Mesendoderm (in vitro differentiated cells): ENCODE data around the gene PYGB.
A peak's percentile ranks its signal among the peaks of the same experiment; 100 is the strongest.

ENCODE experiments used
- DNase-seq: peaks from one replicate; pipeline ENCODE4 v3.0.0; 2013
- H2AK5ac ChIP-seq: 2 replicates; pipeline ENCODE4 v1.6.1; 2013; ENCODE audit warnings: low read length, inconsistent platforms
- H2BK120ac ChIP-seq: 2 replicates; pipeline ENCODE4 v1.6.1; 2013; ENCODE audit warnings: low read depth, mild to moderate bottlenecking, low read length, moderate library complexity, mixed read lengths
- H2BK15ac ChIP-seq: replicated peaks from 2 replicates; pipeline ENCODE4 v1.6.1; 2013; ENCODE audit warnings: low read depth, mild to moderate bottlenecking, moderate library complexity
- H2BK5ac ChIP-seq: 2 replicates; pipeline ENCODE4 v1.6.1; 2013; ENCODE audit warnings: low read length, inconsistent platforms
- H3K18ac ChIP-seq: 2 replicates; pipeline ENCODE4 v1.6.1; 2013; ENCODE audit warnings: mild to moderate bottlenecking, low read length, mixed read lengths
- H3K23ac ChIP-seq: one replicate; pipeline ENCODE4 v1.6.1; 2013; ENCODE audit warnings: low read length
- H3K27ac ChIP-seq: 2 replicates; pipeline ENCODE4 v1.5.1; 2013; ENCODE audit warnings: low read depth, mild to moderate bottlenecking, inconsistent platforms, low read length, moderate library complexity
- H3K27me3 ChIP-seq: 2 replicates; pipeline ENCODE4 v1.6.1; 2013; ENCODE audit warnings: low read length, control low read depth, mild to moderate bottlenecking, inconsistent platforms; ENCODE audit not compliant: insufficient read depth, poor library complexity
- H3K36me3 ChIP-seq: 2 replicates; pipeline ENCODE4 v1.6.1; 2013; ENCODE audit warnings: low read length, inconsistent platforms; ENCODE audit not compliant: control insufficient read depth, insufficient read depth
- H3K4ac ChIP-seq: one replicate; pipeline ENCODE4 v1.6.1; 2013; ENCODE audit warnings: low read depth, mild to moderate bottlenecking, low read length, moderate library complexity
- H3K4me1 ChIP-seq: 2 replicates; pipeline ENCODE4 v1.6.1; 2013; ENCODE audit warnings: low read depth, low read length, inconsistent platforms; ENCODE audit not compliant: control insufficient read depth
- H3K4me2 ChIP-seq: 2 replicates; pipeline ENCODE4 v1.6.1; 2013; ENCODE audit warnings: low read length
- H3K4me3 ChIP-seq: 2 replicates; pipeline ENCODE4 v1.5.1; 2013; ENCODE audit warnings: mild to moderate bottlenecking, low read length
- H3K56ac ChIP-seq: one replicate; pipeline ENCODE4 v1.6.1; 2013; ENCODE audit warnings: low read length
- H3K79me1 ChIP-seq: 2 replicates; pipeline ENCODE4 v1.6.1; 2013; ENCODE audit warnings: low read length, inconsistent platforms
- H3K79me2 ChIP-seq: 2 replicates; pipeline ENCODE4 v1.6.1; 2013; ENCODE audit warnings: mild to moderate bottlenecking, low read length; ENCODE audit not compliant: control insufficient read depth, insufficient read depth
- H3K9ac ChIP-seq: 2 replicates; pipeline ENCODE4 v1.6.1; 2013; ENCODE audit warnings: low read length, inconsistent platforms
- H4K5ac ChIP-seq: one replicate; pipeline ENCODE4 v1.6.1; 2013; ENCODE audit warnings: low read length
- H4K8ac ChIP-seq: one replicate; pipeline ENCODE4 v1.6.1; 2013; ENCODE audit warnings: low read depth, mild to moderate bottlenecking, control low read depth, low read length, moderate library complexity
- WGBS: extraction: QIAGEN DNeasy Blood & Tissue Kit; methylation state at CpG from one replicate; pipeline ENCODE4 v1.1.7; 2013; ENCODE audit warnings: low lambda C conversion rate, missing lambda C conversion rate; ENCODE audit not compliant: insufficient coverage; ENCODE audit errors: extremely low coverage; 5-methylcytosine and 5-hydroxymethylcytosine counted together

Gene PYGB

GRCh38 chr20:25243416-25243979, 4.4 kb upstream of the PYGB start:
- Histone ChIP-seq H3K23ac (no peak overlapping the region), H3K79me2 (no peaks in the 10 kb centered on the region), H2BK15ac (no peak overlapping the region), H3K4me2 (no peak overlapping the region), H3K79me1 (no peaks in the 10 kb centered on the region), H3K4ac (no peak overlapping the region), H2AK5ac (no peak overlapping the region), H3K4me3 (no peak overlapping the region), H3K9ac (no peak overlapping the region), H4K5ac (no peak overlapping the region), H3K27me3 (no peaks in the 10 kb centered on the region), H3K27ac (no peak overlapping the region), H2BK5ac (no peak overlapping the region), H3K4me1 (no peaks in the 10 kb centered on the region), H3K18ac (no peak overlapping the region), H2BK120ac (no peak overlapping the region), H3K56ac (no peak overlapping the region), H3K36me3 (no peaks in the 10 kb centered on the region), H4K8ac (no peak overlapping the region)
- no peak for DNase-seq

DNA sequence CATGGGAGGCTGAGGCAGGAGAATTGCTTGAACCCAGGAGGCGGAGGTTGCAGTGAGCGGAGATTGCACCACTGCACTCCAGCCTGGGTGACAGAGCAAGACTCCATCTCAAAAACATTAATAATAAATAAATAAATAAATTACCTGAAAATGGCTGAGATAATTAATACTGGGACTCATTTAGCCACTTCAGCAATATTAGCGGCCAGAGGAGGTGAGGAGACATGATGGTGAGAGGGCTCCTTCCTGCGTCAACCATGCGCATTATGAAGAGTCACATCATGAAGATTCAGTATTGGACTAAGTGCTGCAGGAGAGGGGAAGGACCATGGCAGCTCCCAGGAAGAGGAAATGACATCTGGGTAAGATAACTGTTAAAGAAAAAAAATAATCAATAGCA, 2.9 kb upstream of the PYGB start:
- no peak overlapping the region for H2AK5ac ChIP-seq
- no peak overlapping the region for H3K4me3 ChIP-seq
- H2BK15ac ChIP-seq = no peak overlapping the region
- WGBS = no CpG with 5 or more reads among the region's 5 CpGs
- no peak overlapping the region for H4K5ac ChIP-seq
- no peak overlapping the region for H3K9ac ChIP-seq
- peaks cover 2% of the 10 kb centered on the region for H3K79me1 ChIP-seq
- no peak overlapping the region for H2BK120ac ChIP-seq
- H4K8ac ChIP-seq = no peak overlapping the region
- no peak overlapping the region for H3K4me2 ChIP-seq
- peaks cover 4% of the 10 kb centered on the region for H3K79me2 ChIP-seq
- no peak overlapping the region for H2BK5ac ChIP-seq
- H3K18ac ChIP-seq = no peak overlapping the region
- no peak overlapping the region for H3K4ac ChIP-seq
- DNase-seq = no peak
- H3K23ac ChIP-seq = no peak overlapping the region
- H3K27ac ChIP-seq = no peak overlapping the region
- H3K4me1 ChIP-seq = peaks cover 2% of the 10 kb centered on the region
- no peak overlapping the region for H3K56ac ChIP-seq
- H3K36me3 ChIP-seq = no peaks in the 10 kb centered on the region
- no peaks in the 10 kb centered on the region for H3K27me3 ChIP-seq

DNA sequence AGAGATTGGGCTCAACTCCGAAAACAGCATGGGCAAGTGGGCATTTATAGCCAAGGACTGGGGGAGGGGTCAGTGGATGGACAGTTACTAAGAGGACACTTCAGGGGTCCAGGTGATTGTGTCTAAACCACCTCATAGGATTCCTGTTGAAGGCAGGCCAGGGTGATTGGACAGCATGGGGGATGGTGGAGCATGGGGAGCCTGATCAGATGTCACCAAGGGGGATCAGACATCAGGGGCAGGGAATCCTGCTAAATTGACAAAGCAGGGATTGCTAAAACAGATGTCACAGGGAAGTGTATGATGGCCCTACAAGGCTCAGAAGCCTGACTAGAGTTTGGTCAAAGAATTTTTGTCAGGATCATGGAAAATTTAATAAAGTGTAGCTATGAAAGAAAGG, 2.4 kb upstream of the PYGB start:
- Histone ChIP-seq H4K8ac (no peak overlapping the region), H3K4me3 (no peak overlapping the region), H3K27ac (no peak overlapping the region), H3K23ac (no peak overlapping the region), H3K18ac (no peak overlapping the region), H3K36me3 (no peaks in the 10 kb centered on the region), H2BK120ac (no peak overlapping the region), H2BK5ac (no peak overlapping the region), H3K4me2 (no peak overlapping the region), H3K4ac (no peak overlapping the region), H2BK15ac (no peak overlapping the region), H3K79me2 (peaks cover 9% of the 10 kb centered on the region), H3K56ac (no peak overlapping the region), H3K27me3 (no peaks in the 10 kb centered on the region), H4K5ac (no peak overlapping the region), H2AK5ac (no peak overlapping the region), H3K9ac (no peak overlapping the region), H3K4me1 (peaks cover 2% of the 10 kb centered on the region), H3K79me1 (peaks cover 6% of the 10 kb centered on the region)
- no CpG with 5 or more reads among the region's 1 CpG for WGBS
- no peak for DNase-seq

DNA sequence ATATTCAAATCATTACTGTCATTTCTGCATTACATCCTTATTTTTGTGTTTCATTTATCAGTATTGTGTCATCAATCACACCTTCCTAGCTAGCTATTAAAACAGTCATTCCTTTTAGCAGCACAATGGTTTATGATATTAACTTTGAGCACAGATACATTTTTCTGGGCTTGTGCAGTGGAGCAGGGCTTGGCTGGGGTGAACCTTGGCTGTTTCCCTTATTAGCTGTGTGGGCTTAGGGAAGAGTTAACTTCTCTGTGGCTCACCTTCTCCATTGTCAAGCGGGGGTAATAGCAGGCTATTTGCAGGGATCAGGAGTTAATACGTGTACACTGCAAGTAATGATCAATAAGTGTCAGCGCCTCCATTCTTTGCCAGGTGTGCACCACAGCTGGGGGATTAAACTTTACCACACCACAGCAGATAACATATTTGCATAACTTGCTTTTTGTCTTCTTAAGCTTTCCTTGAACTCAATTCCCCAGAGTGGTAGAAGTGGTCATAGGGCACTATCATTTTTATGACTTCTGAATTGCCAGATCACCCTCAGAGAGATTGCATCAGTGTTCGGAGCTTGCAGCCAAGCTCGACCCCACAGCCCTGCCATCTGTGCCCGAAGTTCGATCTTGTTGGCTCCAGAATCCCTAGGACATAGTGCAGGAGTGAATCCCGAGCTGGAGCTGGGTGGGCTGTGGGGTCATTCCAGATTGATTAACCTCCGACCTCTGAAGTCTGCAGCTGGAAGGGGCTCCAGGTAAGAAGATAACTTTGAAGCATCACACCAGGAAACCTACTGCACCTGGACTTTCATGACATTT, 1.5 kb upstream of the PYGB start:
- Histone ChIP-seq H2AK5ac (no peak overlapping the region), H4K8ac (no peak overlapping the region), H3K79me2 (peaks cover 15% of the 10 kb centered on the region), H2BK15ac (no peak overlapping the region), H2BK5ac (no peak overlapping the region), H3K27ac (no peak overlapping the region), H3K4ac (no peak overlapping the region), H3K4me1 (peaks cover 2% of the 10 kb centered on the region), H3K4me2 (no peak overlapping the region), H3K4me3 (no peak overlapping the region), H3K23ac (no peak overlapping the region), H3K56ac (no peak overlapping the region), H3K18ac (no peak overlapping the region), H2BK120ac (no peak overlapping the region), H3K27me3 (no peaks in the 10 kb centered on the region), H3K9ac (no peak overlapping the region), H3K36me3 (no peaks in the 10 kb centered on the region), H4K5ac (no peak overlapping the region), H3K79me1 (peaks cover 10% of the 10 kb centered on the region)
- DNase-seq = no peak
- no CpG with 5 or more reads among the region's 9 CpGs for WGBS

DNA sequence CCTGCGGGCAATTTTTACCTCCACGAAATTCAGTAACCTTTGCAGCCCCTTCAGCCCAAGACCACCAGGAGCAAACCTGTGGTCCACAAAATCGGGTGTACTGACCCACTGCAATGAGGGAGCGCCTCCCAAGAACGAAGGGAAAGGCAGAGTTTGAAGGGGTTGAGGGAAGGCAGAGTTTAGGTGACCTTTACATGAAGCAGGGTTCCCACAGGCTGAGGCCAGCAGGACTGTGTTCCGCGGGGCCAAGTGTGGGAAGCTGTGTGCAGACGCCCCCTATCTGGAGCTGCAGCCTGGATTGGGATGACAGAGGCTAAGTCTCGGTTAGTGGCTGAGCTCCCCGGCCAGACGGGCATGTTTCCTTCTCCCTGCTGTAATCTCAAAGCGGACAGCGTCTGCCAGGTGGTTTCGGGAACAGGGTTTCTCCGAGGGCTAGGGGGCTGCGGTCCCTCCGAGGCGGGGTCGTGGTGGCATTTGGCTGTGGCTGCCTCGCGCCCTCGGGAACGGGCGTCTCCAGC, 826 bp upstream of the PYGB start:
- peaks cover 16% of the 10 kb centered on the region for H3K79me1 ChIP-seq
- no peaks in the 10 kb centered on the region for H3K27me3 ChIP-seq
- no peak overlapping the region for H2BK120ac ChIP-seq
- H3K4me1 ChIP-seq = peaks cover 2% of the 10 kb centered on the region
- no peak overlapping the region for H3K27ac ChIP-seq
- no peak overlapping the region for H3K4ac ChIP-seq
- H2AK5ac ChIP-seq = no peak overlapping the region
- H2BK15ac ChIP-seq = no peak overlapping the region
- peak overlapping the region; percentile 80 for H3K56ac ChIP-seq
- peaks cover 21% of the 10 kb centered on the region for H3K79me2 ChIP-seq
- H3K4me2 ChIP-seq = peak overlapping the region; percentile 85
- no peak overlapping the region for H3K23ac ChIP-seq
- no peak overlapping the region for H2BK5ac ChIP-seq
- no peak overlapping the region for H4K5ac ChIP-seq
- no CpG with 5 or more reads among the region's 24 CpGs for WGBS
- H3K9ac ChIP-seq = peak overlapping the region; percentile 67
- H4K8ac ChIP-seq = no peak overlapping the region
- no peaks in the 10 kb centered on the region for H3K36me3 ChIP-seq
- H3K18ac ChIP-seq = no peak overlapping the region
- peak; percentile 84 for DNase-seq
- peak overlapping the region; percentile 15 for H3K4me3 ChIP-seq
